OCI-LY3 (cell line): ENCODE results near the gene SOX14.

Source experiments
- H2AFZ ChIP-seq: fragments of 200-600, 300-600 bp; shearing (Covaris generic); 2 replicates; pipeline ENCODE4 v1.6.0; 2014; ENCODE audit warnings: antibody characterized with exemption, low read depth, low read length
- H3K27ac ChIP-seq: fragments of 200-600, 300-600 bp; sonication (generic); 2 replicates; pipeline ENCODE4 v1.5.1; 2014; ENCODE audit warnings: mild to moderate bottlenecking, low read length, moderate library complexity, mixed read lengths
- H3K27me3 ChIP-seq: fragments of 200-600, 300-600 bp; sonication (generic); 2 replicates; pipeline ENCODE4 v1.6.1; 2014; ENCODE audit warnings: low read depth, low read length, mixed read lengths
- H3K36me3 ChIP-seq: fragments of 200-600, 300-600 bp; sonication (generic); replicated peaks from 2 replicates; pipeline ENCODE3; 2014; ENCODE audit warnings: low read depth, low read length, mixed read lengths
- H3K4me1 ChIP-seq: fragments of 300-600, 200-600 bp; sonication (generic); 2 replicates; pipeline ENCODE4 v1.6.1; 2014; ENCODE audit warnings: low read length, mixed read lengths
- H3K4me2 ChIP-seq: fragments of 200-600, 300-600 bp; sonication (generic); 2 replicates; pipeline ENCODE4 v1.6.1; 2014; ENCODE audit warnings: low read length, mixed read lengths
- H3K4me3 ChIP-seq: fragments of 300-600, 200-600 bp; sonication (generic); 2 replicates; pipeline ENCODE4 v1.5.1; 2014; ENCODE audit warnings: antibody characterized with exemption, mild to moderate bottlenecking, low read length, moderate library complexity
- H3K79me2 ChIP-seq: fragments of 300-600, 200-600 bp; shearing (Covaris generic); 2 replicates; pipeline ENCODE4 v1.6.1; 2014; ENCODE audit warnings: mild to moderate bottlenecking, low read length, mixed read lengths
- H3K9ac ChIP-seq: fragments of 300-600, 200-600 bp; shearing (Covaris generic); 2 replicates; pipeline ENCODE4 v1.6.0; 2014; ENCODE audit warnings: mild to moderate bottlenecking, low read length, moderate library complexity
- H3K9me3 ChIP-seq: fragments of 200-600, 300-600 bp; shearing (Covaris generic); 2 replicates; pipeline ENCODE4 v1.6.1; 2014; ENCODE audit warnings: low read length, mixed read lengths; ENCODE audit not compliant: insufficient read depth
- H4K20me1 ChIP-seq: fragments of 200-600, 300-600 bp; sonication (generic); 2 replicates; pipeline ENCODE4 v1.6.1; 2016; ENCODE audit warnings: low read length, mixed read lengths; ENCODE audit not compliant: insufficient read depth
- EZH2phosphoT487 ChIP-seq: fragments of 200-600 bp; shearing (Covaris generic); IDR thresholded peaks from 2 replicates; pipeline ENCODE4 v1.6.1; 2018; ENCODE audit warnings: antibody characterized with exemption, mixed run types, low read depth
- TF ChIP-seq, protein P1 (sequence below): fragments of 200-600, 300-600 bp; sonication (generic); IDR thresholded peaks from 2 replicates; pipeline ENCODE4 v1.5.1; 2014; ENCODE audit warnings: antibody characterized with exemption, low read length, low read depth

SOX14 gene

DNA sequence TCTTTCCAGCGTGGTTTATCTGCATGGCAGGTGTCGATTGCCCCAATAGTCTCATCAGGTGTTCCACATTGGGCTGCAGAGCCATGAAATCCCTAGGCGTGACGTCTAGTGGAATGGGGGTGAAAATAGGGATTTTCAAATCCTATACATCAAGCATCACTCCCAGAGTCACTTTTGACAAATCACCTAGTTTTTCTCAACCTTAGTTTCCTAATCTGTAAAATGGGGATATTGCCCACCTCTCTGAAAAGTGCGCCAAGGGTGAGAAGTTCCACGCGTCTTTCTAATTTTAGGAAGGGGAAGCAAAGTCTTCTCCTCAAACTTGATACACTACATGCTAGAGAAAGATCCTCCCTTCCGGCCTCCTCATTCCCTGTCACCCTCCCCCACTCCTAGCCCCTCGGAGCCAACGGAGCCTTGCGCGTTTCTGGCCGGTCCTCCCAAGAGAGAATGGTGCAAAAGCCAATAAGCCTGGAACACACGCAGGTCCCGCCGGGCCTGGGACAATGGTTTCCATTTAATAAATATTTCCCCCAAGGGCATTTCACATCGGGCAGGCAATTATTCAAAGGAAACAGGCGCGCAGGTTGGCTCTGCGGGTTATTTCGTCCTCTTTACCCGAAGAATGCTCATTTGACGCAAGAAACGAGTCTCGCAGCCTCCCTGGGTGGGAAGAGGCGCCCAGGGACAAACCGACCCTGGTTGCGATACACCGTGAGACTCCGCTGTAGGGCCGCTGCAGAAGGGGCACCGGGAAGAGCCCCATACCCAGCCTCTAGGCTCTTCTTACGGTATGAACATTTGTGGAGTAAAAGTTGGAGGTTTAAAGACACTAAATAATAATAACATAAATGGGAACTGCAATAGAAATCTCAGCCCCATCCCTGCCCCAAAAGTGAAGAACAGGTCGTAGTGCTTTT, 1.2 kb upstream of the SOX14 start:
- Histone ChIP-seq H3K4me1 (no peaks in the 10 kb centered on the region), H4K20me1 (no peaks in the 10 kb centered on the region), H3K36me3 (no peaks in the 10 kb centered on the region), H3K27ac (no peak overlapping the region), H3K4me2 (no peak overlapping the region), H3K27me3 (no peaks in the 10 kb centered on the region), H3K9me3 (no peaks in the 10 kb centered on the region; the same call in 1 of the 2 replicates), H3K4me3 (no peak overlapping the region), H2AFZ (no peak overlapping the region), H3K9ac (no peak overlapping the region), H3K79me2 (no peaks in the 10 kb centered on the region)
- TF ChIP-seq, protein P1, sequence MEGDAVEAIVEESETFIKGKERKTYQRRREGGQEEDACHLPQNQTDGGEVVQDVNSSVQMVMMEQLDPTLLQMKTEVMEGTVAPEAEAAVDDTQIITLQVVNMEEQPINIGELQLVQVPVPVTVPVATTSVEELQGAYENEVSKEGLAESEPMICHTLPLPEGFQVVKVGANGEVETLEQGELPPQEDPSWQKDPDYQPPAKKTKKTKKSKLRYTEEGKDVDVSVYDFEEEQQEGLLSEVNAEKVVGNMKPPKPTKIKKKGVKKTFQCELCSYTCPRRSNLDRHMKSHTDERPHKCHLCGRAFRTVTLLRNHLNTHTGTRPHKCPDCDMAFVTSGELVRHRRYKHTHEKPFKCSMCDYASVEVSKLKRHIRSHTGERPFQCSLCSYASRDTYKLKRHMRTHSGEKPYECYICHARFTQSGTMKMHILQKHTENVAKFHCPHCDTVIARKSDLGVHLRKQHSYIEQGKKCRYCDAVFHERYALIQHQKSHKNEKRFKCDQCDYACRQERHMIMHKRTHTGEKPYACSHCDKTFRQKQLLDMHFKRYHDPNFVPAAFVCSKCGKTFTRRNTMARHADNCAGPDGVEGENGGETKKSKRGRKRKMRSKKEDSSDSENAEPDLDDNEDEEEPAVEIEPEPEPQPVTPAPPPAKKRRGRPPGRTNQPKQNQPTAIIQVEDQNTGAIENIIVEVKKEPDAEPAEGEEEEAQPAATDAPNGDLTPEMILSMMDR: no peak
- TF ChIP-seq EZH2phosphoT487: no peak

DNA sequence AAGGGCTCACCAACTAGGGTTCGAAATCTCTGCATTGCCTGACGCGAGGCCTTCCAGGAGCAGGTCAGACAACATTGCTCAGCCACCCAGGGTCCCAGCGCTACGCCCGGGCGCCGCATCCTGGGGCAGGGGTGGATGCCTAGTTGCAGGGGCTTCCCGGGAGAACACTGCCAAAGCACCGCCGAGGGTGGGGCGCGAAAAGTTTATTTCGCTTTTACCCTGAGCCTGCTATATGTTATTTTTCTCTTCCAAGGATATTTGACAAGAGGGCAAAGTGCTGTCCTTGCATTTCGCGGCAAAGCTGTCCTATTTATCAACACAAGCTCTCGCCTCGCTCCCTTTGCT, 549 bp upstream of the SOX14 start:
- Histone ChIP-seq H3K9ac (no peak overlapping the region), H3K4me1 (no peaks in the 10 kb centered on the region), H2AFZ (no peak overlapping the region), H3K9me3 (no peaks in the 10 kb centered on the region; the same call in 1 of the 2 replicates), H3K4me2 (no peak overlapping the region), H3K27me3 (no peaks in the 10 kb centered on the region), H3K4me3 (no peak overlapping the region), H4K20me1 (no peaks in the 10 kb centered on the region), H3K36me3 (no peaks in the 10 kb centered on the region), H3K79me2 (no peaks in the 10 kb centered on the region), H3K27ac (no peak overlapping the region)
- TF ChIP-seq, protein P1: no peak
- no peak for TF ChIP-seq EZH2phosphoT487

DNA sequence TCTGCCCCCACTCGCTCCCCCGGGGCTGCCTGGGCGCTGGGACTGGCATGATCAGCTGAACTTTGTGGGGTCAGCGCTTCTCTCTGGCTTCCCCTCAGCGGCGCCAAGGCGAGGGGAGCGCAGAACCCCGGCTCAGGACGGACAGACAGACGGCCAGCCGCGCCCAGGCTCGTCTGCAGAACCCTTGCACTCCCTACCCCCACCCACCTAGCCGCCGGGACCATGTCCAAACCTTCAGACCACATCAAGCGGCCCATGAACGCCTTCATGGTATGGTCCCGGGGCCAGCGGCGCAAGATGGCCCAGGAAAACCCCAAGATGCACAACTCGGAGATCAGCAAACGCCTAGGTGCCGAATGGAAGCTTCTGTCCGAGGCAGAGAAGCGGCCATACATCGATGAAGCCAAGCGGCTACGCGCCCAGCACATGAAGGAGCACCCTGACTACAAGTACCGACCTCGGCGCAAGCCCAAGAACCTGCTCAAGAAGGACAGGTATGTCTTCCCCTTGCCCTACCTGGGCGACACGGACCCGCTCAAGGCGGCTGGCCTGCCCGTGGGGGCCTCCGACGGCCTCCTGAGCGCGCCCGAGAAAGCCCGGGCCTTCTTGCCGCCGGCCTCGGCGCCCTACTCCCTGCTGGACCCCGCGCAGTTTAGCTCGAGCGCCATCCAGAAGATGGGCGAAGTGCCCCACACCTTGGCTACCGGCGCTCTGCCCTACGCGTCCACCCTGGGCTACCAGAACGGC, 621 bp downstream of the SOX14 start:
- no peak overlapping the region for H3K4me2 ChIP-seq
- no peaks in the 10 kb centered on the region for H3K27me3 ChIP-seq
- no peak overlapping the region for H3K4me3 ChIP-seq
- H3K79me2 ChIP-seq: no peaks in the 10 kb centered on the region
- H2AFZ ChIP-seq: no peak overlapping the region
- TF ChIP-seq EZH2phosphoT487: no peak
- TF ChIP-seq, protein P1: no peak
- no peak overlapping the region for H3K9ac ChIP-seq
- no peaks in the 10 kb centered on the region for H3K36me3 ChIP-seq
- no peaks in the 10 kb centered on the region for H4K20me1 ChIP-seq
- H3K4me1 ChIP-seq: no peaks in the 10 kb centered on the region
- no peaks in the 10 kb centered on the region; the same call in 1 of the 2 replicates for H3K9me3 ChIP-seq
- H3K27ac ChIP-seq: no peak overlapping the region

DNA sequence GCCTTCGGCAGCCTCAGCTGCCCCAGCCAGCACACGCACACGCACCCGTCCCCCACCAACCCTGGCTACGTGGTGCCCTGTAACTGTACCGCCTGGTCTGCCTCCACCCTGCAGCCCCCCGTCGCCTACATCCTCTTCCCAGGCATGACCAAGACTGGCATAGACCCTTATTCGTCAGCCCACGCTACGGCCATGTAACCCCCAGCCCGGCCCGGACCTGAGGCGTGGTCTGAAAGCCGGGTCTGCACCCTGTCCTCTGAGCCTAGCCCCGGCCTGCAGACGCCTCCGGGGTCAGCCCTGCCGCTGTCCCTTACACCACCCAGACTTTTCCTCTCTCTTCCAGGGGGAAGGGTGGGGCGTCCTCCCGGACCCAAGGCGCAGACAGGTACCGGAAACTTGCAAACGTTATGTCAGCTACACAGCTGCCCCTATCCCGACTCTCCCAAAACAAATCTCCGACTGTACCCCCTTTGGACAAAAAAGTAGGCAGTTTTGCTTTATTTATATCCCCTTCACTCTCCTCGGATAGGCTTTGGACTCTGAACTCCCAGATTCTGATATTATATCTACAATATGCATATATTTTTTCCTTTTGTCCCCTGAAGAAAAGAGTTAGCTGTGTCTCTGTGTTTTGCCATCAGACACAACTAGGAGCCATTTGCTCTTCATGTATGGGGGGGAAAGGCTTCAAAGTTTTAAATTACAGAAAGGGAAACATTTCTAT, 1.4 kb downstream of the SOX14 start:
- no peak overlapping the region for H3K27ac ChIP-seq
- H2AFZ ChIP-seq: no peak overlapping the region
- no peaks in the 10 kb centered on the region for H3K79me2 ChIP-seq
- H4K20me1 ChIP-seq: no peaks in the 10 kb centered on the region
- H3K9me3 ChIP-seq: no peaks in the 10 kb centered on the region; the same call in 1 of the 2 replicates
- no peak overlapping the region for H3K9ac ChIP-seq
- no peak overlapping the region for H3K4me2 ChIP-seq
- H3K27me3 ChIP-seq: no peaks in the 10 kb centered on the region
- TF ChIP-seq, protein P1: no peak
- TF ChIP-seq EZH2phosphoT487: no peak
- no peaks in the 10 kb centered on the region for H3K4me1 ChIP-seq
- no peak overlapping the region for H3K4me3 ChIP-seq
- H3K36me3 ChIP-seq: no peaks in the 10 kb centered on the region
